ENCODE data around the gene RBM26.

DNA sequence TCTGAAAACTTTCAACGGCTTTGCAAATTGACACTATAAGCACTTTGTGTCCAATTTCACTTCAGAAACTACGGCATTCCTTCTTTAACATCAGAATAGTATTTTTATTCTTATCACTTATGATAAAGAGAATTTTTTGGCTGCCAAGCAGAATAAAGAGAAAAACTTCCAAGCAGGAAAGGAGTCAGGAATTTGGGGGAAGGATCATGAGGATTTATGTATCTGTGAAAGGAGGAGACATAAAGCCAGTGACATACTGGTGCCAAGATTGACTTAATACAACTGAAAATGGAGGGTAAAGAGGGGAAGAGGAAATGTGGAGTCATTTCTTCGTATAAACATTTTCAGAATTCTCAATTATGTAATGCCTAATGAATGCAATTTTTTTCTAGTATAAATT lies 94.7 kb downstream of the RBM26 start:
- TF ChIP-seq, protein P1, sequence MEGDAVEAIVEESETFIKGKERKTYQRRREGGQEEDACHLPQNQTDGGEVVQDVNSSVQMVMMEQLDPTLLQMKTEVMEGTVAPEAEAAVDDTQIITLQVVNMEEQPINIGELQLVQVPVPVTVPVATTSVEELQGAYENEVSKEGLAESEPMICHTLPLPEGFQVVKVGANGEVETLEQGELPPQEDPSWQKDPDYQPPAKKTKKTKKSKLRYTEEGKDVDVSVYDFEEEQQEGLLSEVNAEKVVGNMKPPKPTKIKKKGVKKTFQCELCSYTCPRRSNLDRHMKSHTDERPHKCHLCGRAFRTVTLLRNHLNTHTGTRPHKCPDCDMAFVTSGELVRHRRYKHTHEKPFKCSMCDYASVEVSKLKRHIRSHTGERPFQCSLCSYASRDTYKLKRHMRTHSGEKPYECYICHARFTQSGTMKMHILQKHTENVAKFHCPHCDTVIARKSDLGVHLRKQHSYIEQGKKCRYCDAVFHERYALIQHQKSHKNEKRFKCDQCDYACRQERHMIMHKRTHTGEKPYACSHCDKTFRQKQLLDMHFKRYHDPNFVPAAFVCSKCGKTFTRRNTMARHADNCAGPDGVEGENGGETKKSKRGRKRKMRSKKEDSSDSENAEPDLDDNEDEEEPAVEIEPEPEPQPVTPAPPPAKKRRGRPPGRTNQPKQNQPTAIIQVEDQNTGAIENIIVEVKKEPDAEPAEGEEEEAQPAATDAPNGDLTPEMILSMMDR (IDR thresholded peaks at IDR 0.05; ENCODE audit: low read length), result no peak
- TF ChIP-seq EZH2 (optimal IDR thresholded peaks at IDR 0.05; ENCODE audit: low read depth, low read length), result no peak
- no peak for TF ChIP-seq EZH2phosphoT487 (IDR thresholded peaks at IDR 0.05; ENCODE audit: low read length)
